Fibroblast of lung (primary cell): ENCODE measurements around the gene JAGN1. TPM values are rescaled to one million over a fixed set of nuclear protein-coding genes. Genes with fewer than 3 reads are reported as not detected.

Experiments used
- DNase-seq, 2 donors: peaks; one replicate each; pipeline versions ENCODE4 v3.0.0 to v3.0.0-alpha.2; 2010; ENCODE audit warnings: low read depth in 2 of 2
- H2AFZ ChIP-seq: 2 replicates; pipeline ENCODE4 v1.5.1; 2012; ENCODE audit warnings: low read length, control low read depth, inconsistent platforms
- H3K27ac ChIP-seq: 2 replicates; pipeline ENCODE4 v1.5.1; 2011; ENCODE audit warnings: low read length, control low read depth; ENCODE audit not compliant: insufficient read depth
- H3K27me3 ChIP-seq: 2 replicates; pipeline ENCODE4 v1.5.1; 2011; ENCODE audit warnings: mild to moderate bottlenecking, low read length; ENCODE audit not compliant: control insufficient read depth, insufficient read depth
- H3K36me3 ChIP-seq: 2 replicates; pipeline ENCODE4 v1.5.1; 2011; ENCODE audit warnings: low read length; ENCODE audit not compliant: control insufficient read depth, insufficient read depth
- H3K4me1 ChIP-seq: 2 replicates; pipeline ENCODE4 v1.5.1; 2011; ENCODE audit warnings: low read length; ENCODE audit not compliant: control insufficient read depth, insufficient read depth; ENCODE audit errors: extremely low read depth
- H3K4me2 ChIP-seq: 2 replicates; pipeline ENCODE4 v1.5.1; 2011; ENCODE audit warnings: low read length, control low read depth; ENCODE audit not compliant: insufficient read depth; ENCODE audit errors: extremely low read depth
- H3K4me3 ChIP-seq, 4 experiments: fragments of 200-600 bp in 1 of 4; sonication (generic) in 1 of 4; replicated peaks in 1 of 4; 2 replicates each; pipeline ENCODE4 v1.5.1; 2011 to 2016; ENCODE audit warnings: low read length in 4 of 4, low read depth in 3 of 4, mild to moderate bottlenecking in 3 of 4, control low read depth in 2 of 4, inconsistent platforms in 1 of 4, mixed read lengths in 1 of 4; ENCODE audit not compliant: insufficient read depth in 1 of 4; ENCODE audit errors: control extremely low read depth in 1 of 4
- H3K79me2 ChIP-seq: 2 replicates; pipeline ENCODE4 v1.5.1; 2012; ENCODE audit warnings: mild to moderate bottlenecking, low read length, inconsistent platforms; ENCODE audit not compliant: control insufficient read depth, insufficient read depth
- H3K9ac ChIP-seq: 2 replicates; pipeline ENCODE4 v1.5.1; 2011; ENCODE audit warnings: mild to moderate bottlenecking, low read length, control low read depth; ENCODE audit not compliant: insufficient read depth
- H3K9me3 ChIP-seq: 2 replicates; pipeline ENCODE4 v1.5.1; 2012; ENCODE audit warnings: low read depth, low read length; ENCODE audit not compliant: control insufficient read depth, insufficient read depth
- H4K20me1 ChIP-seq: 2 replicates; pipeline ENCODE4 v1.5.1; 2011; ENCODE audit warnings: low read length; ENCODE audit not compliant: control insufficient read depth, insufficient read depth; ENCODE audit errors: extremely low read depth
- CTCF ChIP-seq, 2 donors: IDR thresholded peaks in 1 of 2; conservative IDR thresholded peaks in 1 of 2; 1 replicate in 1 of 2; 2 replicates in 1 of 2; pipeline ENCODE4 v1.5.1; 2011 to 2012; ENCODE audit warnings: low read length in 2 of 2, control low read depth in 1 of 2, inconsistent platforms in 1 of 2, low read depth in 1 of 2, mild to moderate bottlenecking in 1 of 2
- EZH2 ChIP-seq: IDR thresholded peaks from 2 replicates; pipeline ENCODE4 v1.5.1; 2012; ENCODE audit warnings: low read length, control low read depth, mild to moderate bottlenecking; ENCODE audit errors: missing control alignments
- polyA plus RNA-seq, 2 donors: library from polyadenylated mRNA; depleted of rRNA in 1 of 2; stranded (reverse) in 1 of 2; unstranded in 1 of 2; fragments of >200 nt; gene quantifications; 2 replicates each; pipeline ENCODE4 v1.2.1, GENCODE V29; 2011 to 2012; ENCODE audit warnings: missing spikeins in 1 of 2
- total RNA-seq: library from RNA; depleted of rRNA; stranded (reverse); fragments of >200 nt; gene quantifications from 2 replicates; pipeline ENCODE4 v1.2.1, GENCODE V29; 2014

JAGN1 gene
- total and polyA plus RNA-seq, 2 donors (not counting 1 experiment from before 2014, with no cell fraction given) = 30.6 to 36.6 TPM

DNA sequence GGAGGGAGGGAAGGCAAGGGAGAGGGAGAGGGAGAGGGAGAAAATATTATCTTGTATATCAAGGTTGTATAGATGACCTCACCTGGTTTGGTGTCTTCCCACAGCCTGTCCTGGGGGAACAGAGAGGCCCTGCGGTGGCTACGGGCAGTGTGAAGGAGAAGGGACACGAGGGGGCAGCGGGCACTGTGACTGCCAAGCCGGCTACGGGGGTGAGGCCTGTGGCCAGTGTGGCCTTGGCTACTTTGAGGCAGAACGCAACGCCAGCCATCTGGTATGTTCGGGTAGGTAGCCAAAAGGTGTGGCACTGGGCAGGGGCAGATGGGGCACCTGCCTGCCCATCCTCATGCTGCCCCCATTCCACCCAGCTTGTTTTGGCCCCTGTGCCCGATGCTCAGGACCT lies 50.3 kb downstream of the JAGN1 start:
- no peak overlapping the region for H2AFZ ChIP-seq
- no peaks in the 10 kb centered on the region for H4K20me1 ChIP-seq
- H3K27ac ChIP-seq = no peak overlapping the region
- no peak overlapping the region for H3K9ac ChIP-seq
- H3K4me2 ChIP-seq = no peak overlapping the region
- H3K36me3 ChIP-seq = peaks cover 7% of the 10 kb centered on the region
- H3K27me3 ChIP-seq = no peaks in the 10 kb centered on the region
- no peak for DNase-seq
- TF ChIP-seq EZH2 = no peak
- no peak for TF ChIP-seq CTCF (conservative IDR thresholded peaks at IDR 0.05 in 1 of 2, IDR thresholded peaks at IDR 0.05 in 1 of 2; ENCODE audit: low read depth in 1 of 2, low read length in 2 of 2)
- H3K79me2 ChIP-seq = no peaks in the 10 kb centered on the region
- no peaks in the 10 kb centered on the region for H3K4me1 ChIP-seq
- no peak overlapping the region for H3K4me3 ChIP-seq
- no peaks in the 10 kb centered on the region for H3K9me3 ChIP-seq

GRCh38 chr3:9942164-9942563 lies 51.8 kb downstream of the JAGN1 start:
- H3K4me1 ChIP-seq = no peaks in the 10 kb centered on the region
- DNase-seq = no peak
- no peaks in the 10 kb centered on the region for H3K9me3 ChIP-seq
- no peaks in the 10 kb centered on the region for H4K20me1 ChIP-seq
- H3K4me2 ChIP-seq = no peak overlapping the region
- TF ChIP-seq CTCF (conservative IDR thresholded peaks at IDR 0.05 in 1 of 2, IDR thresholded peaks at IDR 0.05 in 1 of 2; ENCODE audit: low read depth in 1 of 2, low read length in 2 of 2) (no peak), EZH2 (no peak)
- no peaks in the 10 kb centered on the region for H3K27me3 ChIP-seq
- H3K79me2 ChIP-seq = no peaks in the 10 kb centered on the region
- peaks cover 7% of the 10 kb centered on the region for H3K36me3 ChIP-seq
- no peak overlapping the region for H3K9ac ChIP-seq
- H3K27ac ChIP-seq = no peak overlapping the region
- no peak overlapping the region for H2AFZ ChIP-seq
- H3K4me3 ChIP-seq = no peak overlapping the region

DNA sequence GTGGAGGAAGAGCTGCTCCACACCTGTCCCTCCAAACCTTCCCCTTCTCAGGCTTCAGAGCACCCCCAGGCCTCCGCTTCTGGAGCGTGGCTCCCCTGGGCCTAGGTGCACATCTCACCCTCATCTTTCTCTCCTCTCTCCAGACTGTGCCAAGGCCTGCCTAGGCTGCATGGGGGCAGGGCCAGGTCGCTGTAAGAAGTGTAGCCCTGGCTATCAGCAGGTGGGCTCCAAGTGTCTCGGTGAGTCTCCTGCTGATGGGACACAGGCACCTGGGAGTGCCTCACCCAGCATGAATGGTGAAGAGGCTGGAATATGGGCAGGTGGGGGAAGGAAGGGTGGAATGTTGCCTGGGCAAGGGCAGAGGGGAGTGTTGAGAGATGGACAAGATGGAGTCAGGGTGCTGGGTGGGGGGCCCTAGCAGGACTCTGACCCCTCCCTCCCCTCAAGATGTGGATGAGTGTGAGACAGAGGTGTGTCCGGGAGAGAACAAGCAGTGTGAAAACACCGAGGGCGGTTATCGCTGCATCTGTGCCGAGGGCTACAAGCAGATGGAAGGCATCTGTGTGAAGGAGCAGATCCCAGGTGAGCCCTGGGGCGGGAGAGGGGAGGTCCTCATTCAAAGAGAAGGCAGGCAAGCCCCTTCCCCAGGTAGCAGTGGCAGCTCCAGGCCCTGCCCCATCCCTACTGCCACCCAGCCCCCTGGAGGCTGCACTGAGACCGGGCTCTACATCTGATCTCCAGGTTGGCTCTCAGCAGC lies 52.7 kb downstream of the JAGN1 start:
- no peak overlapping the region for H3K4me2 ChIP-seq
- H3K9ac ChIP-seq = no peak overlapping the region
- DNase-seq = no peak
- H3K79me2 ChIP-seq = no peaks in the 10 kb centered on the region
- H4K20me1 ChIP-seq = no peaks in the 10 kb centered on the region
- no peaks in the 10 kb centered on the region for H3K9me3 ChIP-seq
- H3K4me1 ChIP-seq = peaks cover 4% of the 10 kb centered on the region
- no peak overlapping the region for H2AFZ ChIP-seq
- H3K27ac ChIP-seq = no peak overlapping the region
- no peak overlapping the region for H3K4me3 ChIP-seq
- no peak for TF ChIP-seq EZH2
- no peak for TF ChIP-seq CTCF (conservative IDR thresholded peaks at IDR 0.05 in 1 of 2, IDR thresholded peaks at IDR 0.05 in 1 of 2; ENCODE audit: low read depth in 1 of 2, low read length in 2 of 2)
- H3K36me3 ChIP-seq = peaks cover 6% of the 10 kb centered on the region
- no peaks in the 10 kb centered on the region for H3K27me3 ChIP-seq

Other genes starting within 250 kb of the JAGN1 start
- 27.0 and 35.2 TPM in 2 replicates for gene MTMR14, start 241.1 kb upstream of the JAGN1 start, total RNA-seq
- 28.5 and 36.9 TPM in 2 replicates for gene MTMR14, start 241.1 kb upstream of the JAGN1 start, polyA plus RNA-seq
- under 0.01 TPM in 1 of 2 replicates, not detected in the other for gene CPNE9, start 186.8 kb upstream of the JAGN1 start, total RNA-seq
- not detected in 2 replicates for gene CPNE9, start 186.8 kb upstream of the JAGN1 start, polyA plus RNA-seq
- 12.2 and 12.3 TPM in 2 replicates for gene BRPF1, start 158.9 kb upstream of the JAGN1 start, total RNA-seq
- 4.1 and 7.1 TPM in 2 replicates for gene BRPF1, start 158.9 kb upstream of the JAGN1 start, polyA plus RNA-seq
- 23.6 and 24.4 TPM in 2 replicates for gene OGG1, start 140.7 kb upstream of the JAGN1 start, total RNA-seq
- 20.1 and 22.2 TPM in 2 replicates for gene OGG1, start 140.7 kb upstream of the JAGN1 start, polyA plus RNA-seq
- 55.2 and 64.2 TPM in 2 replicates for gene CAMK1, start 120.7 kb upstream of the JAGN1 start, total RNA-seq
- gene CAMK1, start 120.7 kb upstream of the JAGN1 start, polyA plus RNA-seq = 27.7 and 37.0 TPM in 2 replicates
- gene TADA3, start 98.1 kb upstream of the JAGN1 start, total RNA-seq = 69.3 and 87.9 TPM in 2 replicates
- gene TADA3, start 98.1 kb upstream of the JAGN1 start, polyA plus RNA-seq = 51.2 and 64.5 TPM in 2 replicates
- gene ARPC4, start 97.5 kb upstream of the JAGN1 start, total RNA-seq = 167 and 174 TPM in 2 replicates
- 307 and 350 TPM in 2 replicates for gene ARPC4, start 97.5 kb upstream of the JAGN1 start, polyA plus RNA-seq
- gene TTLL3, start 80.3 kb upstream of the JAGN1 start, total RNA-seq = 10.0 and 14.9 TPM in 2 replicates
- 11.3 and 16.1 TPM in 2 replicates for gene TTLL3, start 80.3 kb upstream of the JAGN1 start, polyA plus RNA-seq
- gene RPUSD3, start 46.6 kb upstream of the JAGN1 start, total RNA-seq = 16.2 and 22.1 TPM in 2 replicates
- gene RPUSD3, start 46.6 kb upstream of the JAGN1 start, polyA plus RNA-seq = 17.3 and 29.9 TPM in 2 replicates
- gene CIDEC, start 10.4 kb upstream of the JAGN1 start, total RNA-seq = 0.17 TPM in 1 of 2 replicates, not detected in the other
- 0.08 TPM in 1 of 2 replicates, not detected in the other for gene CIDEC, start 10.4 kb upstream of the JAGN1 start, polyA plus RNA-seq
- gene IL17RE, start 12.2 kb downstream of the JAGN1 start, total RNA-seq = 0.26 and 0.99 TPM in 2 replicates
- 1.9 and 2.6 TPM in 2 replicates for gene IL17RE, start 12.2 kb downstream of the JAGN1 start, polyA plus RNA-seq
- 17.5 and 21.3 TPM in 2 replicates for gene IL17RC, start 26.5 kb downstream of the JAGN1 start, total RNA-seq
- gene IL17RC, start 26.5 kb downstream of the JAGN1 start, polyA plus RNA-seq = 14.5 and 17.1 TPM in 2 replicates
- 15.7 and 50.2 TPM in 2 replicates for gene CRELD1, start 43.2 kb downstream of the JAGN1 start, total RNA-seq
- 23.8 and 24.2 TPM in 2 replicates for gene CRELD1, start 43.2 kb downstream of the JAGN1 start, polyA plus RNA-seq
- gene PRRT3, start 61.8 kb downstream of the JAGN1 start, total RNA-seq = 1.5 and 3.8 TPM in 2 replicates
- 3.1 and 4.5 TPM in 2 replicates for gene PRRT3, start 61.8 kb downstream of the JAGN1 start, polyA plus RNA-seq
- gene EMC3, start 96.2 kb downstream of the JAGN1 start, total RNA-seq = 63.6 and 63.9 TPM in 2 replicates
- gene EMC3, start 96.2 kb downstream of the JAGN1 start, polyA plus RNA-seq = 139 and 149 TPM in 2 replicates
- gene FANCD2, start 135.8 kb downstream of the JAGN1 start, total RNA-seq = 2.1 and 7.1 TPM in 2 replicates
- gene FANCD2, start 135.8 kb downstream of the JAGN1 start, polyA plus RNA-seq = 9.7 and 25.5 TPM in 2 replicates
- gene FANCD2OS, start 217.6 kb downstream of the JAGN1 start, total RNA-seq = not detected in 2 replicates
- gene FANCD2OS, start 217.6 kb downstream of the JAGN1 start, polyA plus RNA-seq = not detected in 2 replicates
- 112 and 114 TPM in 2 replicates for gene BRK1, start 225.1 kb downstream of the JAGN1 start, total RNA-seq
- gene BRK1, start 225.1 kb downstream of the JAGN1 start, polyA plus RNA-seq = 303 and 326 TPM in 2 replicates